GM15510 (cell line): Measurements from ENCODE around the gene IRX6.

ENCODE experiments used
- POLR2A ChIP-seq: IDR thresholded peaks from 3 replicates; pipeline ENCODE4 v1.6.1; 2011; ENCODE audit warnings: borderline replicate concordance; ENCODE audit not compliant: insufficient read length; ENCODE audit errors: extremely low read depth

Gene IRX6

DNA sequence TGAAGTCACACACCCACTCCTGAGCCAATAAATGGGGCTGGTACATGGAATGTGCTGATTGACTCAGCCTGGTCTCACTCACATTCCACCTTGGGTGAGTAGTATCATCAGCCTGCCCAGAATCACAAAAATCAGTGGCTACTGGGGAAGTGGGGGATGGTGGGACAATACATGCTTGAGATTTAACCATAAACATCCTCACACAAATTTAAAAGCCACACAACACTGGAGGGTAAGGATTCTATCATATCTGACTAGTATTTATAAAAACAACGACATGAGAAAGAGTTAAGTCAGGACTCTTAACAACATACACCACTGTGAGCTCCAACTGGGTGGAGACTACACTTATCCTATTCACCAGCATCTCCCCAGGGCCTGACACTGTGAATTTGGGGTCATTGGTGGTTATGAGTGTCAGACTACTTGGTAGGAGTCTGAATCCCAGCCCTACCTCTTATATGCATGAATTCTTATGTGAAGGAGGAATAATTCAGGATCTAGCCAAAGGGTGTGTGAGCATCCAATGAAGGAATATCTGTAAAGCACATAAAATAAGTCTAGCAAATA, 26.0 kb upstream of the IRX6 start:
- TF ChIP-seq POLR2A = no peak

DNA sequence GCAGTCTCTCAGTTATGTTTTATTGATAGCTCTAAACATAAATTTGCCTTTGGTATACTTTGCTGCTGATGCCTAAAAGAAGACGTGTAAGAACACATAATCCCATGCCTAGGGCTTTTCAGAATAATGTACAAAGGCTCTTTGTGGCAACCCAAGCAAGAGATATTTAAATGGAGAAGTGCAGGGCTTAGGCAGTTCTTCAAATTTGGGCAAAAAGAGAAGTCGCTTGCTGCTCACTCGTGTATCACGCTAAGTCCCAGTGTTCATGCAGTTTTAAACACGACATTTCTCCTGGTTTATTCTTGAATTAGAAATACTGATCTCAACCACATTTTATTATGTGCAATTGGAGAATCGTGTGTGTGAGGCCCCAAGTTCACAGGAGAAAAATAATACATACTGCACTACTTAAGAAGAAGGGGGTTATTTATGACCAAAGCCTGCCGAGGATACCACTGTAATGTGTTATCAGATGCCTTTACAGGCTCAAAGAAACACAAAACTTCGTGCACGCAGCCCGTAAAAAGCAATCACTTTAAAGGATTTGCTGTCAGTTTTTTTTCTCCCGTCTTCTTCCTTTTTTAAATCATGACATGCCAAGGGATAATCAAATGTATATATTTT, 22.5 kb upstream of the IRX6 start:
- TF ChIP-seq POLR2A = no peak

DNA sequence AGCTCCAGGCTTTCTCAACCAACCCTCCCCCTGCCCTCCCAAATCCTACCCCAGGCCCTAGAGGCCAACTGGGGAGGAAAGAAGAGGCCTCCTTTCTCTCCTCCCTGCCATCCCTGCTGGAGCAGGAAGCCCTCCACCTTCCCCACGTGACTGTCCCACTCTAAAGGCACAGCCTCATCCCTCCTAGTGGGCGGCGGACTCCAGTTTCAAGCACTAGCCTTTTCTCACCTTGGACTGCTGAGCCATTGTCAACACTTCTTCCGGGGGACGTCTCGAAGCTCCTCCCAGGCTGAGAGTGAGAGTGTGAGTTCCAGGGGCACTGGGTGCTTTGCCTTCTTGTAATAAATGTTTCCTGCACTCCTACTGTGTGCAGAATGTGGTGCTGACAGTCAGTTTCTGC, 21.4 kb upstream of the IRX6 start:
- no peak for TF ChIP-seq POLR2A

DNA sequence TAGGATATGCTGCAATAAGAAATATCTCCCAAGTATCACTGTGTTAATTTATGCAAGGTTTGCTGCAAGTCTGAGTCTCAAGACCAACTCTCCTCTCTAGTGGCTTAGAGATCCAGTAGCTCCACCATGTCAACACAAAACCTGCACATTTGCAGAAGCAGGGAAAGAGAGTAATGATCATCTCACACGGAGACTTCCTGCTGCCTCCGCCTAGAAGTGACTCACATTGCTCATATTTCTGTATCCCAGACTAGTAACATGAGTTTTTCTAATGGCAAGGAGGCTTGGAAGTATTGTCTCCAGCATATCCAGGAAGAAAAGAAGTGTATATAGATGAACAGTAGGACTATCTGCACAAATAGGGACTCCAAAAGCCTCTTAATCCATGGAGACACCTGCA, 15.0 kb upstream of the IRX6 start:
- TF ChIP-seq POLR2A = no peak

DNA sequence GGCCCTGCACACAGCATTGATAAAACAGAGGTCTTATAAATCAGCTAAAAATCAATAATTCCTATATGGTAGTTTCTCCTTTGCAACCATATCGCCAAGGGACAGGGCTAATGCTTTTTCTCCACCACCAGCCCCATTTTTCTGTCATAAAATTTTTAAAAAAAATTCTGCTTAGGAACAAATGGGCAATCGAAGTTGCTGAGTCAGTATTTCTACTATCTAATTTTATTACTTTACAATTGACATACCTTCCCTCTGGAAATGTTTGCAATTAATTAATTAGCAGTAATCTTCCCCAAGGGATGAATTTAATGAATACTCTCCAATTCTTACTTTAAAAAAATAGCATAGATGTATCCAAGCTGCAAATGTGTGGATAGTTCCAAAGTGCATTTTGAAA, 1.7 kb upstream of the IRX6 start:
- TF ChIP-seq POLR2A = no peak

DNA sequence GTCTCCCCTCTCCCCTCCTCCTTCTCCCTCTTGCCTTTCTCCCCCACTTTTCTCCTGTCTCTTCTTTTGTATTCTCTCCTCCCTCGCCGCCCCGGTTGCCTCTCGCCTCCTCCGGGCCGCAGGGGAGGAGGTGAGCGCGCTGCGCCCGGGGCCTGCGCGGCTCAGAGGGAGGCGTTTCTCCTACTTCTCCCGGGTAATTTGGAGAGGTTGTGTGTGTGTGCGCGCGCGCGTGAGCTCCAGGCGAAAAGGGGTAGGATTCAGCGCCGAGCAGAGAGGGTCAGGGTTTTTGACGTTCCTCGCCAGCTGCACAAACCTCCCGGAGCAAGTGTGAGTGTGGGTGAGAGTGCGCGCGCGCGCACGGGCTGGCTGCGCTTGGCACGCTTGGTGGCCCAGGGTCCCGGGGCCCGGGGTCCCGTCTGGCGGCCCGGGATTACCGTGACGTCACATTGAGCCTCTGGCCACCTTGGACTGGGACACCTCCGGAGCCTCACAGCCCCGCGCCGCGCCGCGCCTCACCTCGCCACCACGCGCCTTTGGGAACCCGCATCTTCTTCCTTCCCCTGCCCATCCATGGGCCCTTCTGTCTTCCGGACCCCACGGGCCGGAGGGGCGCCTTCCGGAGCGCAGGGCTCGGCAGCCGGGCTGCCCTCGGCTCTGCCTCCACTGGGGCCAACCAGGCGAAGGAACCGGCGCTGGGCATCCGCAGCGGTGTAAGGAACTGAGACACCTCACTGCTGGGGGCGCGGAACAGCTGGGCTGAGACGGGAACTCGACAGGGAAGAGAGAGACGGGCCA, 479 bp downstream of the IRX6 start:
- no peak for TF ChIP-seq POLR2A

DNA sequence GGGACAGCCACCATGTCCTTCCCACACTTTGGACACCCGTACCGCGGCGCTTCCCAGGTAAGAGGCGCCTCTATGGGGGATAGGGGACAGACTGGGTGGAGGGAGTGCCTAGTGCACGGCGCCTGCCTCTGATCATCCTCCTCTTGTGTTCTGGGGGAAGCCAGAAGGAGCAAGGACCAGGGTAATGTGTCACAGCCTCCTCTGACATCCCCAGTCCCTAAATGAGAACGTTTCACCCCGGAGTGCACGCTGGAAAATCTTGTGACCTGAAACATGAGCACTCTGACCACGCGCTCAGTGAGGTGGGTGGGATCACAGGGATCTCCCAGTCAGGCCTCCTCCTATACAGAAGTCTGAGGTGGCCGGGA, 1.1 kb downstream of the IRX6 start:
- TF ChIP-seq POLR2A = no peak

DNA sequence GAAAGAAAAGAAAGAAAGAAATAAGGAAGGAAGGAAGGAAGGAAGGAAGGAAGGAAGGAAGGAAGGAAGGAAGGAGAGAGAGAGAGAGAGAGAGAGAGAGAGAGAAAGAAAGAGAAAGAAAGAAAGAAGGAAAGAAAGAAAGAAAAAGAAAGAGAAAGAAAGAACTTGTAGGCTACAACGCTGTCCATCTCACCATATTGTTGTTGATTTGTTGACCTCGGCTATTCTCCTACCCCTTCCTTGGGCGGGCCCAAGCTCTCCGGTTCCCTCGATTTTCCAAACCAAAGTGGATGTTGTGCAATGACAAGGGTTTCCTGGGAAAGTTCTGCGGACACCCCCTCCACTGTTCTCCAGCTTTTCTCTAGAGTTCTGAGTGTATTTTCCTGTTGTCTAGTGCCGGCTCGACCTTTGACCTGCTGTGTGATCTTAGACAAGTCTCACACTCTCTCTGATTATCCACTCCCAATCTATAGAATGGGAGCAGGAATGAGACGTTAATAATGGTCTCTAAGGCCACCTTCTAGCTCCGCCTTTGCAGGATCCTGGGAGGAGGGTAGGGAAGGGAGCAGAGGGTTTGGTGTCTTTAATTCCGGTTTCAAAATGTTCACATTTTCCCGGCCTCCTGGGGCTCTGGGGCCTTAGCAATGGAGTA, 1.6 kb downstream of the IRX6 start:
- TF ChIP-seq POLR2A = no peak

DNA sequence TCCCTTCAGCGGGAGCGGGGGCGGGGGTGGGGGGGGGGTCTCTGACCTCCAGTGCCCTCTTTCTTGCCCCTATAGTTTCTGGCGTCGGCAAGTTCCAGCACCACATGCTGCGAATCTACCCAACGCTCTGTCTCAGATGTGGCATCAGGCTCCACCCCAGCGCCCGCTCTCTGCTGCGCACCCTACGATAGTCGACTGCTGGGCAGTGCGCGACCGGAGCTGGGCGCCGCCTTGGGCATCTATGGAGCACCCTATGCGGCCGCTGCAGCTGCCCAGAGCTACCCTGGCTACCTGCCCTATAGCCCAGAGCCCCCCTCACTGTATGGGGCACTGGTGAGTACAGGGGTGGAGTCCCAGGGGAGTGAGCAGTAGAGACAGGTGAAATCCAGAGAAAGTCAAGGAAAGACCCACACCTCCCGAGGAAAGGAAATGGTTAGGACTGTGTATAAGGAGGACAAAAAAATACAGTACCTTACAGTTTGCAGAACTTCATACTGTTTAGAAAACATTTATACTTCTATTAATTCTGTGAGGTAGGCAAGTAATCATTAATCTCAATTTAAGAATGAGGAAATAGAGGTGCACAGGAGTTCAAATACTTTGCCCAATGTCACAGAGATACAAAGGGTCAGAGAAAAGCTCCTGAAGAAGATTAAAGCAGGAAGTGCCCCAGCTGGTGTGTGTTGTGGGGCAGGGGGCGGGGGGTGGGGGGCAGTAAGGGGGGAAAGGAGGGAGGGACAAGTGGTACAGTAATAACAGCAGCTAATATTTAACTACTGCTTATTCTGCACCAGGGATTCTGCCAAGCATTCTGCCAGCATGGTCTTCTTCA, 2.5 kb downstream of the IRX6 start:
- TF ChIP-seq POLR2A = no peak

DNA sequence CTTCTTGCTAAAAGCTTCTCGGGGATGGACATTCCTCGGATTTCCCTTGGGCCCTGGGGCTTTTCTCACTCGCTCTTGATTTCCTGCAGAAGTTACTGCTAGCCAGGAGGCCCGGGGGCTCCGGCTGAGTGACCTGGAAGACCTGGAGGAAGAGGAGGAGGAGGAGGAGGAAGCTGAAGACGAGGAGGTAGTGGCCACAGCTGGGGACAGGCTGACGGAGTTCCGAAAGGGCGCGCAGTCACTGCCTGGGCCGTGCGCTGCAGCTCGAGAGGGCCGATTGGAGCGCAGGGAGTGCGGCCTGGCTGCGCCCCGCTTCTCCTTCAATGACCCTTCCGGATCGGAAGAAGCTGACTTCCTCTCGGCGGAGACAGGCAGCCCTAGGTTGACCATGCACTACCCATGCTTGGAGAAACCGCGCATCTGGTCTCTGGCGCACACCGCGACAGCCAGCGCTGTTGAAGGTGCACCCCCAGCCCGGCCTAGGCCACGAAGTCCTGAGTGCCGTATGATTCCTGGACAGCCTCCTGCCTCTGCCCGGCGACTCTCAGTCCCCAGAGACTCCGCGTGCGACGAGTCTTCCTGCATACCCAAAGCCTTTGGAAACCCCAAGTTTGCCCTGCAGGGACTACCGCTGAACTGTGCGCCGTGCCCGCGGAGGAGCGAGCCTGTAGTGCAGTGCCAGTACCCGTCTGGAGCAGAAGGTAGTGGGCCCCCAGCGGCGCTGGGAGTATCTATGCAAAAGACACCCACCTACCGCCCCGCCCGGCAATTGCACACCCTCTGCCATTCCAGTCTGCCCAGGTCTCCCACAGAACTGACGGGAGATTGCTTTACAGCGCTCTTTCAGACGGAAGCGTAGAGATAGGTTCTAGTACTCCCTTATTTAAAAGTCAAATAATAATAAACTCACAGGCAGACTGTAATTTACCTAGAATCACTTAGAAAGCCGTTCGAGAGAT, 4.9 kb downstream of the IRX6 start:
- no peak for TF ChIP-seq POLR2A

DNA sequence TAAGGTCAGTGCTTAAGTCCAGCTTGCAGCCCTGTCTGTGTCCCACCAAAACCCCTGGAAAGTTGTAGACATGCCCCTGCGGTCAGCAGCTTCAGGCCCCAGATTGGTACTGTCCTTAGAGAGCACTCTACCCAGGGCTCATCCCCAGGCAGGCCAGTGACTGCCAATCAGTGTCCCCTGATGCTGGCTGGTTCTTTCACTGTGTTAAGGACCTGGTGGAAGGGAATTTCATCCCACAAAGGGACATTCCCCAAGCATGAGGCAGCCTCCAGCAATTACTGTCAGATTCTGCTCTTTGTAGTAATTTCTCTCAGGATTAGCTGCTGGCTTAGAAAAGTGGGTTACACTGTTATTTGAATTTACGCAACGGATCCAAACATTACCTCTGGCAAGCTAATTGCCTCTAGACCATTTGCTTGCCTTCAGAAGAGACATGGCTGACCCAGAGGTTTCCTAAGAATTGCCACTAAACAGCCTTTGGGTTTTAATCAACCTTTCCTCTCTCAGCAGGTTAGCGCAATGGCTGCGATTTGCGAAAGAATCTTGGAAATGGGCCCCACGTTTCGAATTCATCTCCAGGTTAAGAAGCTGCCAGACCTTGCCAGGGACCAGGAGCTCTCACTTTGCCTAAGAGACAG, 5.9 kb downstream of the IRX6 start:
- TF ChIP-seq POLR2A = no peak

DNA sequence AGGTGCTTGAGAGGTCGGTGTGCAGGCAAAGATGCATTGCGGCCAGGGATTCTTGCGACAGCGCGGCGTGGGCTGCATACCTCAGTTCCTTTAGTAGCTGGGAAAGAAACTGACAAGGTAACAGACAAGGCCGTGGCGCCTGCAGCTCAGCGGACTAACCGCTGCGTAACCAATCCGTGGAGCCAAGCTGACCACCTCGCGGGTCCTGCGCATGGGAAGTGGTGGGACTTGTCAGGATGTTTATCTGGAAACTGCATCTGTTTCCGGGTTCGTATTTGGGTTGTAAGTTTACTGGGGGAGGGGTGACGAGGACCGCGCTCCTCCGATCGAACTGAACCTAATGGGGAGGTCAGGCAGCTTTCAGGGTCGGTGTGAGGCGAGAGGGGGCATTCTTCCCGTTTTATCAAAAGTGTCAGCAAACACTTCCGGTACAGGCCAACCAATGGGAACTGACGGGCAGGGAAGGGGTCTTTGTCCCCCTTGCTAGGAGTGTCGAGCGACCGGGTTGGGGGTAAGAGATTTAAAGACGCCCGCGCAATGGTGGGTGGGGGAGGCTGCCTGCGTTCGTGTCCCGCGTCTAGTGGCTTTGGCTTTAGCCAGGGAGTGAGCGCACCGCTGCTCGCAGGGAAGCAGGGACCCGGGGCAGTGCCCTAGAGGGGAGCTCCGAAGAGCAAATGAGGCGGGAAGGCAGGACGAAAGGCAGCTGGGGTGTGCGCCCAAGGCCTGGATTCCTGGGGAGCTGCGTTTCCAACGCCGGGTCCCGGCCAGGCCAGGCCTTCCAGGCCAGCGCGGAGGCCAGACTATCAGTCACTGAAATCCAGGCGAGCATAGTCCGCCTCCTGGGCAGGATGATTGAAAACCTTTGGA, 7.0 kb downstream of the IRX6 start:
- no peak for TF ChIP-seq POLR2A
